Retinal pigment epithelial cell (primary cell): ENCODE data around the gene ASPM.

ENCODE experiments used
- DNase-seq: peaks from one replicate; pipeline ENCODE4 v3.0.0-alpha.2; 2010; ENCODE audit warnings: low read depth
- H3K4me3 ChIP-seq: 2 replicates; pipeline ENCODE4 v1.5.1; 2011; ENCODE audit warnings: mild to moderate bottlenecking, low read length, control low read depth, moderate library complexity
- CTCF ChIP-seq: conservative IDR thresholded peaks from 2 replicates; pipeline ENCODE4 v1.5.1; 2011; ENCODE audit warnings: low read depth, low read length, control low read depth, inconsistent platforms

Gene ASPM

GRCh38 chr1:197146101-197147095 lies at the start of gene ASPM:
TSS of gene ASPM (minus strand) at chr1:197146669. CDS start at chr1:197146437, 232 bp downstream.
- TF ChIP-seq CTCF = no peak
- peak; percentile 86 for DNase-seq
- peak within 1 kb of the TSS; percentile 68 for H3K4me3 ChIP-seq

GRCh38 chr1:197195100-197195499 lies 48.6 kb upstream of the ASPM start:
- DNase-seq = no peak
- TF ChIP-seq CTCF = no peak
- no peak overlapping the region for H3K4me3 ChIP-seq

GRCh38 chr1:197184190-197184589 lies 37.7 kb upstream of the ASPM start:
- H3K4me3 ChIP-seq = no peak overlapping the region
- TF ChIP-seq CTCF = no peak
- no peak for DNase-seq

- no peak overlapping the region for H3K4me3 ChIP-seq
- TF ChIP-seq CTCF = no peak
- DNase-seq = no peak
These were observed 36.8 kb upstream of the ASPM start for GRCh38 chr1:197183195-197183748.

GRCh38 chr1:197182716-197183115 lies 36.2 kb upstream of the ASPM start:
- TF ChIP-seq CTCF = no peak
- H3K4me3 ChIP-seq = no peak overlapping the region
- no peak for DNase-seq

GRCh38 chr1:197181982-197182381 lies 35.5 kb upstream of the ASPM start:
- H3K4me3 ChIP-seq = no peak overlapping the region
- DNase-seq = no peak
- TF ChIP-seq CTCF = no peak
